SU-DHL-6 (cell line): ENCODE measurements around the gene RAMP3.
"Not testable (repeated sequence)": the region's sequence is repeated elsewhere in the genome, so short reads cannot be mapped to it uniquely, and the experiment has no call there.

Experiments
- H2AFZ ChIP-seq: fragments of 200-600 bp; sonication (generic); 2 replicates; pipeline ENCODE4 v1.6.1; 2014; ENCODE audit warnings: low read depth, mild to moderate bottlenecking, moderate library complexity, mixed read lengths, antibody characterized with exemption, low read length; ENCODE audit not compliant: severe bottlenecking
- H3F3A ChIP-seq: fragments of 200-600 bp; shearing (Covaris generic); 2 replicates; pipeline ENCODE4 v1.6.0; 2016; ENCODE audit warnings: antibody characterized with exemption, mild to moderate bottlenecking; ENCODE audit not compliant: insufficient read depth
- H3K27ac ChIP-seq: fragments of 200-600 bp; sonication (generic); 2 replicates; pipeline ENCODE4 v1.5.1; 2016; ENCODE audit warnings: low read depth, mild to moderate bottlenecking, low read length, moderate library complexity, mixed read lengths
- H3K27me3 ChIP-seq: fragments of 200-600 bp; sonication (generic), shearing (Covaris generic); 2 replicates; pipeline ENCODE4 v1.6.0; 2014; ENCODE audit warnings: mild to moderate bottlenecking, low read length
- H3K36me3 ChIP-seq: fragments of 200-600 bp; sonication (generic); 2 replicates; pipeline ENCODE4 v1.6.1; 2014; ENCODE audit warnings: mild to moderate bottlenecking, low read length, mixed read lengths
- H3K4me2 ChIP-seq: fragments of 300-600, 200-600 bp; shearing (Covaris generic), sonication (generic); 2 replicates; pipeline ENCODE4 v1.6.0; 2014; ENCODE audit warnings: low read length, low read depth, mild to moderate bottlenecking; ENCODE audit not compliant: poor library complexity, severe bottlenecking
- H3K4me3 ChIP-seq: fragments of 200-600 bp; sonication (generic); 2 replicates; pipeline ENCODE4 v1.5.1; 2014; ENCODE audit warnings: antibody characterized with exemption, low read length, mild to moderate bottlenecking, mixed read lengths; ENCODE audit not compliant: insufficient read depth, poor library complexity, severe bottlenecking
- H3K79me2 ChIP-seq: fragments of 200-600 bp; sonication (generic); 2 replicates; pipeline ENCODE4 v1.6.1; 2014; ENCODE audit warnings: mild to moderate bottlenecking, low read length, moderate library complexity; ENCODE audit not compliant: insufficient read depth
- H3K9ac ChIP-seq: fragments of 200-600 bp; sonication (generic); 2 replicates; pipeline ENCODE4 v1.7.0; 2014; ENCODE audit warnings: mild to moderate bottlenecking, low read length
- H3K9me2 ChIP-seq: fragments of 200-600 bp; sonication (generic); replicated peaks from 2 replicates; pipeline ENCODE4 v1.6.1; 2014; ENCODE audit warnings: low read length; ENCODE audit not compliant: insufficient read depth
- H3K9me3 ChIP-seq: fragments of 200-600 bp; sonication (generic); 2 replicates; pipeline ENCODE4 v1.6.1; 2014; ENCODE audit warnings: low read length, mixed read lengths; ENCODE audit not compliant: insufficient read depth
- H4K20me1 ChIP-seq: fragments of 200-600 bp; sonication (generic); 2 replicates; pipeline ENCODE4 v1.6.1; 2014; ENCODE audit warnings: low read depth, mild to moderate bottlenecking, antibody characterized with exemption, low read length, moderate library complexity, mixed read lengths
- EZH2phosphoT487 ChIP-seq: fragments of 200-600 bp; sonication (generic), shearing (Covaris generic); conservative IDR thresholded peaks from 2 replicates; pipeline ENCODE4 v1.6.1; 2018; ENCODE audit warnings: mild to moderate bottlenecking, antibody characterized with exemption, low read length, moderate library complexity, mixed read lengths
- TF ChIP-seq, protein P1 (sequence below): fragments of 200-600 bp; sonication (generic); IDR thresholded peaks from one replicate; pipeline ENCODE4 v1.5.1; 2017; ENCODE audit warnings: antibody characterized with exemption, mild to moderate bottlenecking, low read length, moderate library complexity; ENCODE audit not compliant: insufficient read depth, poor library complexity, severe bottlenecking

RAMP3 gene

DNA sequence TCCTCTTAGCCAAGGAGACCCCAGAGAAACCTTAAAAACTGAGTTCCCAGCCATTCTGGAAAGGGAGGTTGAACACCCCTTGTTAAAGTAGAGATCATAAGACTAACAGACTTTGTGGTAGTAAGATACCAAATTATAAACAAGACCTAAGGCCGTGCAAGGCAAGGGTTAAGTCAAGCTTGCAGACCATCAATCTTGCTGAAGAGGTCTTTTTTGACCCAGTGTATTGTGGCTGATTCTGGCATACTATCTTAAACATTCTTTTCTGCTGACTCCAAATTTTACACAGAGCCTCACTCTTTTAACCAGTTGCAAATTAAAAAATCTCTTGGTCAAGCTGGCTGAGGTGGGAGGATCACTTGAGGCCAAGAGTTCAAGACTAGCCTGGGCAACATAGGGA, 44.9 kb upstream of the RAMP3 start:
- Histone ChIP-seq H3K36me3 (peaks cover 7% of the 10 kb centered on the region; the same call in 1 of the 2 replicates), H3K9me3 (no peaks in the 10 kb centered on the region), H4K20me1 (peaks cover 16% of the 10 kb centered on the region; the same call in 1 of the 2 replicates), H3K4me3 (no peak overlapping the region), H3K4me2 (peak overlapping the region; percentile 59), H3K9me2 (no peaks in the 10 kb centered on the region), H3K27me3 (no peaks in the 10 kb centered on the region), H3K9ac (no peak overlapping the region), H3K79me2 (peaks cover 38% of the 10 kb centered on the region), H3K27ac (no peak overlapping the region), H2AFZ (no peak overlapping the region), H3F3A (peaks cover 9% of the 10 kb centered on the region; the same call in 1 of the 2 replicates)
- TF ChIP-seq, protein P1, sequence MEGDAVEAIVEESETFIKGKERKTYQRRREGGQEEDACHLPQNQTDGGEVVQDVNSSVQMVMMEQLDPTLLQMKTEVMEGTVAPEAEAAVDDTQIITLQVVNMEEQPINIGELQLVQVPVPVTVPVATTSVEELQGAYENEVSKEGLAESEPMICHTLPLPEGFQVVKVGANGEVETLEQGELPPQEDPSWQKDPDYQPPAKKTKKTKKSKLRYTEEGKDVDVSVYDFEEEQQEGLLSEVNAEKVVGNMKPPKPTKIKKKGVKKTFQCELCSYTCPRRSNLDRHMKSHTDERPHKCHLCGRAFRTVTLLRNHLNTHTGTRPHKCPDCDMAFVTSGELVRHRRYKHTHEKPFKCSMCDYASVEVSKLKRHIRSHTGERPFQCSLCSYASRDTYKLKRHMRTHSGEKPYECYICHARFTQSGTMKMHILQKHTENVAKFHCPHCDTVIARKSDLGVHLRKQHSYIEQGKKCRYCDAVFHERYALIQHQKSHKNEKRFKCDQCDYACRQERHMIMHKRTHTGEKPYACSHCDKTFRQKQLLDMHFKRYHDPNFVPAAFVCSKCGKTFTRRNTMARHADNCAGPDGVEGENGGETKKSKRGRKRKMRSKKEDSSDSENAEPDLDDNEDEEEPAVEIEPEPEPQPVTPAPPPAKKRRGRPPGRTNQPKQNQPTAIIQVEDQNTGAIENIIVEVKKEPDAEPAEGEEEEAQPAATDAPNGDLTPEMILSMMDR = no peak
- no peak for TF ChIP-seq EZH2phosphoT487

DNA sequence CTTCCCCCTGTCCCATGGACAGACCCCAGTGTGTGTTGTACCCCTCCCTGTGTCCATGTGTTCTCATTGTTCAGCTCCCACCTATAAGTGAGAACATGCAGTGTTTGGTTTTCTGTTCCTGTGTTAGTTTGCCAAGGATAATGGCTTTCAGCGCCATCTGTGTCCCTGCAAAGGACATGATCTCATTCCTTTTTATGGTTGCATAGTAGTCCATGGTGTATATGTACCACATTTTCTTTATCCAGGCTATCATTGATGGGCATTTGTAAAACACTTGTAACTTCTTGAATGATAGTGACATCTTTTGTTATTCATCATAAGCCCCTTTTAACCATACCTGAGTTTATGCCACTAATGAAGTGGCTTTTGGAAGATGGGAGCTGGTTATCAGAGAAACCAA, 43.3 kb upstream of the RAMP3 start:
- not testable (repeated sequence) for H3K4me3 ChIP-seq, H3K27me3 ChIP-seq, H3F3A ChIP-seq, H4K20me1 ChIP-seq, H3K9me2 ChIP-seq, H3K9ac ChIP-seq, H3K27ac ChIP-seq, H2AFZ ChIP-seq, H3K9me3 ChIP-seq, H3K36me3 ChIP-seq, H3K4me2 ChIP-seq
- H3K79me2 ChIP-seq = peaks cover 22% of the 10 kb centered on the region

DNA sequence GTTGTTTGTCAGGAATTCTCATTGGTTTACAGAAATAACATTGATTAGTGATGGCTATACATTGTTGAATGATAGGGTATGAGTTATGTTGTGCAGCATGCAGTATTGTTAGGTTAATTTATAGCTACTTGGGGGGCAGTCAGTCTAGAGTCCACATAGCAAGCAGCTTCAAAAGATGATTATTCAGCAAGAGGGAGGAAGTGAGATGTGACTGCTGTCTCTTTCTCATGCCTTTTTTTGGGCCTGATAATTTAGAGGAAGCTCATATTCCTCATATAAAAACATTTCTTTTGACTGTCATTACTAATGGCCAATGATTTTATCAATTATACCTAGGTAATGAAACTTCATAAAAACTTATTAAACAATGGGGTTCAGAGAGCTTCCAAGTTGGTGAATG, 42.7 kb upstream of the RAMP3 start:
- Histone ChIP-seq H3K4me2 (no peak overlapping the region), H3K79me2 (peaks cover 15% of the 10 kb centered on the region), H3K9ac (no peak overlapping the region)

DNA sequence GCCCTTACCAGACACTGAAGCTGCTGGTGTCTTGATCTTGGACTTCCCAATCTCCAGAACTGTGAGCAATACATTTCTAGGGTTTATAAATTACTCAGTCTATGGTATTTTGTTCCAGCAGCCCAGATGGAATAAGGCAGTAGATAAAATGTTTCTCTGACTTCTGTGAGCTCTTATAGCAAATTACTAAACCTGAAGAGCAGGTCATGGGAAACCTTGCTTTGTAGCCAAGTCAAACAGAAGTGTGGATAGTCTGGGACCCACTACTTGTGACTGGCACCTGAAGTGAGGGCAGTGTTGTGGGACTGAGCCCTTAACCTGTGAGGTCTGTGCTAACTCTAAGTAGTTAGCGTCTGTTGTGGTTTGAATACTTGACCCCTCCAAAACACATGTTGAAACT, 41.5 kb upstream of the RAMP3 start:
- H3K9me3 ChIP-seq = no peaks in the 10 kb centered on the region
- no peak overlapping the region for H2AFZ ChIP-seq
- H3K79me2 ChIP-seq = peaks cover 4% of the 10 kb centered on the region
- H3K27ac ChIP-seq = no peak overlapping the region
- H3K27me3 ChIP-seq = no peaks in the 10 kb centered on the region
- no peak overlapping the region for H3K9ac ChIP-seq
- peaks cover 9% of the 10 kb centered on the region; the same call in 1 of the 2 replicates for H3F3A ChIP-seq
- H3K4me2 ChIP-seq = no peak overlapping the region
- no peaks in the 10 kb centered on the region for H4K20me1 ChIP-seq
- H3K4me3 ChIP-seq = no peak overlapping the region
- H3K36me3 ChIP-seq = no peaks in the 10 kb centered on the region
- TF ChIP-seq, protein P1 = no peak
- 0 out of 2 replicates have a peak, but pooled peaks have one; percentile 69 for TF ChIP-seq EZH2phosphoT487
- H3K9me2 ChIP-seq = no peaks in the 10 kb centered on the region

More for the DNA sequence above, 42.7 kb upstream of the RAMP3 start:
- TF ChIP-seq, protein P1 = no peak
- TF ChIP-seq EZH2phosphoT487 = no peak
- no peak overlapping the region for H2AFZ ChIP-seq
- H3K27ac ChIP-seq = no peak overlapping the region
- H3K36me3 ChIP-seq = no peaks in the 10 kb centered on the region
- H4K20me1 ChIP-seq = no peaks in the 10 kb centered on the region
- no peaks in the 10 kb centered on the region for H3K9me2 ChIP-seq
- no peaks in the 10 kb centered on the region for H3K9me3 ChIP-seq
- H3K27me3 ChIP-seq = no peaks in the 10 kb centered on the region
- peaks cover 9% of the 10 kb centered on the region; the same call in 1 of the 2 replicates for H3F3A ChIP-seq
- H3K4me3 ChIP-seq = no peak overlapping the region
